HepG2 (cell line): ENCODE measurements around the gene AKAP3. TPM values are rescaled to one million over a fixed set of nuclear protein-coding genes. Genes with fewer than 3 reads are reported as not detected.

Experiments used
- ATAC-seq: fragments of 200-7000 bp; cut with Tn5 transposase; 3 replicates; pipeline ENCODE4 v1.9.1; 2020; ENCODE audit warnings: mild to moderate bottlenecking, moderate library complexity
- BruUV-seq: library from RNA; stranded (reverse); fragments of 400-500 nt; replicated peaks from 2 replicates; lab custom pipeline; 2021; lab: Mats Ljungman, UMichigan
- CTCF ChIA-PET: fragments of 300-600 bp; formaldehyde crosslinking; extraction: SDS; loops from one replicate; lab custom pipeline; 2021; ENCODE audit warnings: low total read pairs, inconsistent platforms, low intra/inter-chr PET ratio; lab: Yijun Ruan, JAX
- POLR2A ChIA-PET: fragments of 350-600 bp; sonication (Branson Sonifier 250); formaldehyde crosslinking; loops from one replicate; lab custom pipeline; 2020; ENCODE audit warnings: antibody characterized with exemption, inconsistent platforms; lab: Yijun Ruan, JAX
- DNase-seq: peaks from one replicate; pipeline ENCODE4 v3.0.0-alpha.2; 2015; ENCODE audit warnings: low spot score
- FAIRE-seq: peaks from 3 replicates; lab custom pipeline; 2011; peaks lifted over from hg19 to GRCh38; lab: Jason Lieb, UNC
- H2AFZ ChIP-seq: one replicate; pipeline ENCODE4 v1.6.1; 2011; ENCODE audit warnings: low read length, inconsistent platforms
- H3K27ac ChIP-seq: fragments of 300-600 bp; 3 replicates; pipeline ENCODE4 v1.8.0; 2011; ENCODE audit warnings: mixed run types, mild to moderate bottlenecking, mixed read lengths, low read length, inconsistent platforms; ENCODE audit not compliant: insufficient read depth; ENCODE audit errors: extremely low read length
- H3K27me3 ChIP-seq, 2 experiments: fragments of 200-600 bp in 1 of 2; 2 replicates in 1 of 2; 3 replicates in 1 of 2; pipeline versions ENCODE4 v1.6.0 to v1.8.0; 2011; ENCODE audit warnings: low read length in 2 of 2, mild to moderate bottlenecking in 2 of 2, moderate library complexity in 2 of 2, inconsistent platforms in 1 of 2; ENCODE audit not compliant: insufficient read depth in 2 of 2, control insufficient read depth in 1 of 2
- H3K36me3 ChIP-seq, 2 experiments: fragments of 200-600 bp in 1 of 2; replicated peaks in 1 of 2; 2 replicates in 1 of 2; 3 replicates in 1 of 2; pipeline versions ENCODE4 v1.5.1 to v1.8.0; 2011; ENCODE audit warnings: low read length in 2 of 2, inconsistent platforms in 1 of 2; ENCODE audit not compliant: insufficient read depth in 2 of 2, control insufficient read depth in 1 of 2
- H3K4me1 ChIP-seq: 2 replicates; pipeline ENCODE4 v1.5.1; 2012; ENCODE audit warnings: low read length, inconsistent platforms; ENCODE audit not compliant: insufficient read depth
- H3K4me2 ChIP-seq: 2 replicates; pipeline ENCODE4 v1.6.0; 2011; ENCODE audit warnings: low read depth, low read length, inconsistent platforms
- H3K4me3 ChIP-seq, 3 experiments: fragments of 200-600 bp in 1 of 3; sonication (generic), shearing (Covaris generic) in 1 of 3; replicated peaks in 1 of 3; 2 replicates each; pipeline ENCODE4 v1.5.1; 2011 to 2016; ENCODE audit warnings: low read length in 3 of 3, inconsistent platforms in 2 of 3, low read depth in 2 of 3, mild to moderate bottlenecking in 2 of 3, control low read depth in 1 of 3, mixed read lengths in 1 of 3; ENCODE audit not compliant: insufficient read depth in 1 of 3
- H3K79me2 ChIP-seq: one replicate; pipeline ENCODE4 v1.6.1; 2011; ENCODE audit warnings: low read length, inconsistent platforms; ENCODE audit not compliant: insufficient read depth
- H3K9ac ChIP-seq: 2 replicates; pipeline ENCODE4 v1.6.0; 2011; ENCODE audit warnings: mild to moderate bottlenecking, low read depth, low read length, inconsistent platforms; ENCODE audit not compliant: insufficient read depth
- H3K9me3 ChIP-seq: 2 replicates; pipeline ENCODE4 v1.5.1; 2012; ENCODE audit warnings: mild to moderate bottlenecking, low read length
- H4K20me1 ChIP-seq: 2 replicates; pipeline ENCODE4 v1.6.0; 2011; ENCODE audit warnings: inconsistent platforms, mild to moderate bottlenecking, low read length, moderate library complexity; ENCODE audit not compliant: insufficient read depth
- CEBPZ ChIP-seq: IDR thresholded peaks from 2 replicates; pipeline ENCODE4 v1.6.1; 2012; ENCODE audit warnings: low read length, improper control_type of control experiment
- WGBS: methylation state at CpG from one replicate; pipeline ENCODE4 v1.1.6; 2017; ENCODE audit warnings: low lambda C conversion rate; 5-methylcytosine and 5-hydroxymethylcytosine counted together
- in situ Hi-C: cut with HindIII; loops from 2 replicates; pipeline ENCODE4 v1.10.0; 2017; ENCODE audit warnings: low pct_unique_long_range_greater_than_20kb; ENCODE audit not compliant: extremely low pct_ligation_motif_present
- intact Hi-C: fragments of 100-400 bp; cut with micrococcal nuclease; formaldehyde crosslinking; loops from one replicate; pipeline ENCODE4 v1.10.0; 2022; ENCODE audit not compliant: unreplicated experiment
- polyA plus RNA-seq, 8 experiments: library from polyadenylated mRNA; depleted of rRNA in 3 of 8; stranded (reverse) in 7 of 8; unstranded in 1 of 8; fragments of >200 nt; fragmentation: Illumina TruSeq in 4 of 8; extraction: Trizol in 4 of 8; gene quantifications; 2 replicates each; pipeline versions ENCODE4 v1.2.1 to v1.2.3, GENCODE V29; 2011 to 2016; ENCODE audit warnings: low read depth in 4 of 8, missing spikeins in 1 of 8, mixed read lengths in 1 of 8; ENCODE audit not compliant: insufficient read depth in 1 of 8
- total RNA-seq, 5 experiments: library from RNA; depleted of rRNA; stranded (reverse); fragments of >200 nt; fragmentation: Illumina TruSeq; extraction: Trizol; gene quantifications; 2 replicates each; pipeline ENCODE4 v1.2.3, GENCODE V29; 2016; ENCODE audit warnings: low read depth in 1 of 5
- TF ChIP-seq, protein P1 (sequence below): sonication (generic); formaldehyde crosslinking; IDR thresholded peaks from 2 replicates; pipeline ENCODE4 v1.9.0; 2021; ENCODE audit warnings: mild to moderate bottlenecking, missing genetic modification reagents

AKAP3 gene
- total and polyA plus RNA-seq, 2 of the 13 experiments (the other 11 are each of a cell fraction or from before 2014, with no cell fraction given) = 0.22 to 0.49 TPM

DNA sequence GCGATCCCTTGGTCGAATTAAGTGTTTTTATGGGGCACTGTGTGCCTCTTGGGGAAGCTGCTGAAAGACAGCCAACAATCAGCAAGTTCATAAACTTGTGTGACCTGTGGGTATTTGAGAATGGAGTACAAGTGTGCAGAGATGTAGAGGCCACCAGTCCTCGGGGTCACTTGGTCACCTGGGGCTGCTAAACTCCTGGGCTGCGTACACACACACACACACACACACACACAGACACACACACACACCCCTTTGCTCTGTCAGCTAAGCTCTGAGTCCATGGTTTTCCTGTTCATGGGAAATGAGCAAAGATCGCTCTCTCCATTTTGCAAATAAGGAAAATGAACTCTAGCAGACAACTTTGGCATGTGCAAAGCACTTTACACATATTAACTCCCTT is 62.4 kb downstream of the AKAP3 start:
- intact Hi-C loops = no loop called here
- Histone ChIP-seq H3K9me3 (no peaks in the 10 kb centered on the region), H3K36me3 (no peaks in the 10 kb centered on the region), H3K79me2 (no peaks in the 10 kb centered on the region), H3K27me3 (peaks cover under 1 to 19% of the 10 kb centered on the region in 2 experiments; a peak in 4 of 5 replicates), H3K4me3 (no peak overlapping the region), H4K20me1 (no peaks in the 10 kb centered on the region), H3K27ac (no peak overlapping the region), H3K9ac (no peak overlapping the region), H3K4me1 (no peaks in the 10 kb centered on the region), H2AFZ (no peak overlapping the region), H3K4me2 (no peak overlapping the region)
- 3% methylated on average over 5 of the region's 5 CpGs for WGBS
- ChIA-PET POLR2A (no interaction called here), CTCF (no interaction called here)
- FAIRE-seq (no peak), ATAC-seq (peak; percentile 55; the same call in 2 of the 3 replicates), DNase-seq (no peak)
- in situ Hi-C loops = no loop called here
- TF ChIP-seq CEBPZ = no peak
- TF ChIP-seq, protein P1, sequence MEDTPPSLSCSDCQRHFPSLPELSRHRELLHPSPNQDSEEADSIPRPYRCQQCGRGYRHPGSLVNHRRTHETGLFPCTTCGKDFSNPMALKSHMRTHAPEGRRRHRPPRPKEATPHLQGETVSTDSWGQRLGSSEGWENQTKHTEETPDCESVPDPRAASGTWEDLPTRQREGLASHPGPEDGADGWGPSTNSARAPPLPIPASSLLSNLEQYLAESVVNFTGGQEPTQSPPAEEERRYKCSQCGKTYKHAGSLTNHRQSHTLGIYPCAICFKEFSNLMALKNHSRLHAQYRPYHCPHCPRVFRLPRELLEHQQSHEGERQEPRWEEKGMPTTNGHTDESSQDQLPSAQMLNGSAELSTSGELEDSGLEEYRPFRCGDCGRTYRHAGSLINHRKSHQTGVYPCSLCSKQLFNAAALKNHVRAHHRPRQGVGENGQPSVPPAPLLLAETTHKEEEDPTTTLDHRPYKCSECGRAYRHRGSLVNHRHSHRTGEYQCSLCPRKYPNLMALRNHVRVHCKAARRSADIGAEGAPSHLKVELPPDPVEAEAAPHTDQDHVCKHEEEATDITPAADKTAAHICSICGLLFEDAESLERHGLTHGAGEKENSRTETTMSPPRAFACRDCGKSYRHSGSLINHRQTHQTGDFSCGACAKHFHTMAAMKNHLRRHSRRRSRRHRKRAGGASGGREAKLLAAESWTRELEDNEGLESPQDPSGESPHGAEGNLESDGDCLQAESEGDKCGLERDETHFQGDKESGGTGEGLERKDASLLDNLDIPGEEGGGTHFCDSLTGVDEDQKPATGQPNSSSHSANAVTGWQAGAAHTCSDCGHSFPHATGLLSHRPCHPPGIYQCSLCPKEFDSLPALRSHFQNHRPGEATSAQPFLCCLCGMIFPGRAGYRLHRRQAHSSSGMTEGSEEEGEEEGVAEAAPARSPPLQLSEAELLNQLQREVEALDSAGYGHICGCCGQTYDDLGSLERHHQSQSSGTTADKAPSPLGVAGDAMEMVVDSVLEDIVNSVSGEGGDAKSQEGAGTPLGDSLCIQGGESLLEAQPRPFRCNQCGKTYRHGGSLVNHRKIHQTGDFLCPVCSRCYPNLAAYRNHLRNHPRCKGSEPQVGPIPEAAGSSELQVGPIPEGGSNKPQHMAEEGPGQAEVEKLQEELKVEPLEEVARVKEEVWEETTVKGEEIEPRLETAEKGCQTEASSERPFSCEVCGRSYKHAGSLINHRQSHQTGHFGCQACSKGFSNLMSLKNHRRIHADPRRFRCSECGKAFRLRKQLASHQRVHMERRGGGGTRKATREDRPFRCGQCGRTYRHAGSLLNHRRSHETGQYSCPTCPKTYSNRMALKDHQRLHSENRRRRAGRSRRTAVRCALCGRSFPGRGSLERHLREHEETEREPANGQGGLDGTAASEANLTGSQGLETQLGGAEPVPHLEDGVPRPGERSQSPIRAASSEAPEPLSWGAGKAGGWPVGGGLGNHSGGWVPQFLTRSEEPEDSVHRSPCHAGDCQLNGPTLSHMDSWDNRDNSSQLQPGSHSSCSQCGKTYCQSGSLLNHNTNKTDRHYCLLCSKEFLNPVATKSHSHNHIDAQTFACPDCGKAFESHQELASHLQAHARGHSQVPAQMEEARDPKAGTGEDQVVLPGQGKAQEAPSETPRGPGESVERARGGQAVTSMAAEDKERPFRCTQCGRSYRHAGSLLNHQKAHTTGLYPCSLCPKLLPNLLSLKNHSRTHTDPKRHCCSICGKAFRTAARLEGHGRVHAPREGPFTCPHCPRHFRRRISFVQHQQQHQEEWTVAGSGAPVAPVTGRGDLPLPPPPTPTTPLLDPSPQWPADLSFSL (CRISPR knock-in tag) = peak; percentile 23; the same call in 1 of the 2 replicates
- BruUV-seq = no TSS peak
